Esophagus muscularis mucosa (tissue), 4 donors: ENCODE measurements around the gene PRKCH. TPM values are rescaled to one million over a fixed set of nuclear protein-coding genes. Genes with fewer than 3 reads are reported as not detected.

Experiments used
- DNase-seq: peaks from one replicate; pipeline ENCODE4 v3.0.0-alpha.2; 2017; ENCODE audit errors: extremely low spot score
- H3K27ac ChIP-seq, 4 donors: fragments of 200-600 bp; sonication (generic); replicated peaks in 1 of 4; 1 replicate in 3 of 4; 2 replicates in 1 of 4; pipeline ENCODE4 v1.5.1; 2016 to 2019; ENCODE audit warnings: mild to moderate bottlenecking in 1 of 4
- H3K27me3 ChIP-seq, 4 donors: fragments of 200-600 bp; sonication (generic); one replicate each; pipeline versions ENCODE4 v1.5.1 to v1.6.0; 2016 to 2019
- H3K36me3 ChIP-seq, 4 donors: fragments of 200-600 bp; sonication (generic); one replicate each; pipeline ENCODE4 v1.5.1; 2016 to 2019
- H3K4me1 ChIP-seq, 4 donors: fragments of 200-600 bp; sonication (generic); one replicate each; pipeline ENCODE4 v1.5.1; 2016 to 2019
- H3K4me3 ChIP-seq, 4 donors: fragments of 200-600 bp; sonication (generic); 1 replicate in 2 of 4; 2 replicates in 2 of 4; pipeline ENCODE4 v1.5.1; 2016 to 2019; ENCODE audit warnings: mild to moderate bottlenecking in 4 of 4, moderate library complexity in 1 of 4
- H3K9me3 ChIP-seq, 4 donors: fragments of 200-600 bp; sonication (generic); 1 replicate in 3 of 4; 2 replicates in 1 of 4; pipeline ENCODE4 v1.5.1; 2016 to 2019
- EP300 ChIP-seq: sonication (generic); formaldehyde crosslinking; IDR thresholded peaks from one replicate; pipeline ENCODE4 v1.6.1; 2017; ENCODE audit warnings: antibody characterized with exemption
- POLR2A ChIP-seq: fragments of 450-650 bp; IDR thresholded peaks from one replicate; pipeline ENCODE4 v1.6.1; 2017; ENCODE audit warnings: antibody characterized with exemption, moderate library complexity, mild to moderate bottlenecking, low read depth
- POLR2AphosphoS5 ChIP-seq, 2 donors: sonication (generic); formaldehyde crosslinking; IDR thresholded peaks; one replicate each; pipeline ENCODE4 v1.6.1; 2017; ENCODE audit warnings: antibody characterized with exemption in 2 of 2
- WGBS: methylation state at CpG from one replicate; pipeline ENCODE4 v1.1.5; 2018; 5-methylcytosine and 5-hydroxymethylcytosine counted together
- intact Hi-C: fragments of 100-400 bp; cut with DNase I; formaldehyde crosslinking; loops from one replicate; pipeline ENCODE4 v1.15.1; 2023
- total RNA-seq, 4 donors: library from RNA; depleted of rRNA; stranded (reverse); fragments of >200 nt; gene quantifications; one replicate each; pipeline versions ENCODE4 v1.1.0 to v1.2.1, GENCODE V29; 2016
- TF ChIP-seq, protein P1 (sequence below), 3 experiments: fragments of 200-600 bp in 2 of 3; fragments of 450-650 bp in 1 of 3; sonication (generic) in 2 of 3; IDR thresholded peaks; one replicate each; pipeline ENCODE4 v1.5.1; 2017 to 2019; ENCODE audit warnings: antibody characterized with exemption in 3 of 3, mild to moderate bottlenecking in 2 of 3, moderate library complexity in 1 of 3

Gene PRKCH
- total RNA-seq, 4 donors from 2014 or later, result 13.3 to 67.6 (median 32.2) TPM

DNA sequence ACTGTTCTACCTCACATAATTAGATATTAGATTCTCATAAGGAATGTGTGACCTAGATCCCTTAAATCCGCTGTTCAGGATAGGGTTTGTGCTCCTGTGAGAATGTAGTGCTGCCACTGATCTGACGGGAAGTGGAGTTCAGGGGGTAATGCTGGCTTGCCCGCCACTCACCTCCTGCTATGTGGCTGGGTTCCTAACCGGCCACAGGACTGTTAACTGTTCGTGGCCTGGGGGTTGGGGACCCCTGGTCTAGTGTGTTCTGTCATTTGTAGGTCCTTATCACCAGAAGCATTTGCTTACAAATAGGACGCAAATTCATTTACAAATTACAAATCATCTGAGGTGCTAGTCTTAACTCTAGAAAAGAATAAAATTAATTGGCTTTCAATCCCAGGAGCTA is 23.8 kb upstream of the PRKCH start:
- DNase-seq, result peak; percentile 37
- Histone ChIP-seq H3K27me3 (no peaks in the 10 kb centered on the region), H3K9me3 (no peaks in the 10 kb centered on the region), H3K4me3 (no peak overlapping the region), H3K36me3 (no peaks in the 10 kb centered on the region), H3K4me1 (peaks cover 0 to 4% (median 0%) of the 10 kb centered on the region in 4 donors), H3K27ac (no peak overlapping the region)
- intact Hi-C loops, result loop anchor here (10.0 kb wide), 2 partner anchors 147 to 537 kb away; no protein-coding TSS in a partner anchor
- WGBS, result 87% methylated on average over 5 of the region's 6 CpGs
- TF ChIP-seq, protein P1, sequence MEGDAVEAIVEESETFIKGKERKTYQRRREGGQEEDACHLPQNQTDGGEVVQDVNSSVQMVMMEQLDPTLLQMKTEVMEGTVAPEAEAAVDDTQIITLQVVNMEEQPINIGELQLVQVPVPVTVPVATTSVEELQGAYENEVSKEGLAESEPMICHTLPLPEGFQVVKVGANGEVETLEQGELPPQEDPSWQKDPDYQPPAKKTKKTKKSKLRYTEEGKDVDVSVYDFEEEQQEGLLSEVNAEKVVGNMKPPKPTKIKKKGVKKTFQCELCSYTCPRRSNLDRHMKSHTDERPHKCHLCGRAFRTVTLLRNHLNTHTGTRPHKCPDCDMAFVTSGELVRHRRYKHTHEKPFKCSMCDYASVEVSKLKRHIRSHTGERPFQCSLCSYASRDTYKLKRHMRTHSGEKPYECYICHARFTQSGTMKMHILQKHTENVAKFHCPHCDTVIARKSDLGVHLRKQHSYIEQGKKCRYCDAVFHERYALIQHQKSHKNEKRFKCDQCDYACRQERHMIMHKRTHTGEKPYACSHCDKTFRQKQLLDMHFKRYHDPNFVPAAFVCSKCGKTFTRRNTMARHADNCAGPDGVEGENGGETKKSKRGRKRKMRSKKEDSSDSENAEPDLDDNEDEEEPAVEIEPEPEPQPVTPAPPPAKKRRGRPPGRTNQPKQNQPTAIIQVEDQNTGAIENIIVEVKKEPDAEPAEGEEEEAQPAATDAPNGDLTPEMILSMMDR (IDR thresholded peaks at IDR 0.05), result no peak
- TF ChIP-seq POLR2AphosphoS5 (IDR thresholded peaks at IDR 0.05) (no peak), POLR2A (no peak), EP300 (no peak)

DNA sequence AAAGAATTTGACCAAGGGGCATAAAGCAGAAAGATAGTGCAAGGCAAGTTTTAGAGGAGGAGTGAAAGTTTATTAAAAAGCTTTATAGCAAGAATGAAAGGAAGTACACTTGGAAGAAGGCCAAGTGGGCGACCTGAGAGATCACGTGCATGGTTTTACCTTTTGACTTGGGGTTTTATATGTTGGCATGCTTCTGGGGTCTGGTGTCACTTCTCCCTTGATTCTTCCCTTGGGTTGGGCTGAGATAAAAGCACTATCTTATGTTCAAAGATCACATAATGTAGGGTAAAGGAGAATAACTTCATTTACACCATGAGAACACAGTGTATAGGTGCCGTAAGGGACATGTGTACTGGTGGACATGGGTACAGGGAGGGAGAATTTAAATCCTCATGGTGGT is 22.6 kb upstream of the PRKCH start:
- WGBS, result 56% methylated on average over 3 of the region's 3 CpGs

DNA sequence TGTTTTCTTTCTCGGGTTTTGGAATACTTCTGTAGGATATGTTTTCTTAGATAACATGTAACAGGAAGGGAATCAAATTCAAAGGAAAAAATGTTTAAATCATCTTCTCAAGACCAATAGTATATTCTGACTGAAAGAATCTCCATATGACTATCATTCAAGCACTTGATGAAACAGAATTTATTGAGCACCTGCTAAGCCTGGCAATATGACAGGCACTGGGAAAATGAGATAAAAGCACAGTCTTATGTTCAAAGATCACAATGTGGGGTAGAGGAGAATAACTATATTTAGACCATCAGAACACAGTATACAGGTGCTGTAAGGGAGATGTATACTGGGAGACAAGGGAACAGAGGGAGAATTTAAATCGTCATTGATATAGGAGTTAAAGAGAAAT is 21.2 kb upstream of the PRKCH start:
- intact Hi-C loops, result no loop called here
- WGBS, result 33% methylated on average over 2 of the region's 2 CpGs

More for the DNA sequence above, 22.6 kb upstream of the PRKCH start:
- H3K27me3 ChIP-seq, result no peaks in the 10 kb centered on the region
- no peak overlapping the region for H3K4me3 ChIP-seq
- H3K4me1 ChIP-seq, result peaks cover 0 to 4% (median 0%) of the 10 kb centered on the region in 4 donors
- no peaks in the 10 kb centered on the region for H3K36me3 ChIP-seq
- TF ChIP-seq, protein P1 (IDR thresholded peaks at IDR 0.05), result no peak
- TF ChIP-seq POLR2A (no peak), POLR2AphosphoS5 (IDR thresholded peaks at IDR 0.05) (no peak), EP300 (no peak)
- peak; percentile 8 for DNase-seq
- H3K27ac ChIP-seq, result no peak overlapping the region
- intact Hi-C loops, result loop anchor here (10.0 kb wide), 2 partner anchors 146 to 536 kb away; no protein-coding TSS in a partner anchor
- no peaks in the 10 kb centered on the region for H3K9me3 ChIP-seq

DNA sequence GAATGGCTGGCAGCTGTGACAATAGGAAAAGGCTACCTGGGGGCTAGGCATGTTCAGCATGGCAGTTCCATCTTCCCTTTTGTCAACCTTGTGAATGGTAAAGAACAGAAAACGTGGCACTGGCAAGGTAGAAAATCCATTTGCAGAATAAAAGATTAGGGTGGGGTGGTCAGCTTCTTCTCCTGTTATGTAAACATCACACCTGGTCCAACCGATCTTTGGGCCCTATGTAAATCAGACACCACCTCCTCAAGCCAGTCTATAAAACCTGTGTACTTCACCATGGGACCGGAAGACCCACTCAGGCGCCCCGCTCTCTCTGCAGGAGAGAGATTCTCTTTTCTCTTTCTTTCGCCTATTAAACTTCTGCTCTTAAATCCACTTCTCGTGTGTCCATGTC is 20.6 kb upstream of the PRKCH start:
- WGBS, result 82% methylated on average over 7 of the region's 7 CpGs
- Histone ChIP-seq H3K4me3 (no peak overlapping the region), H3K4me1 (peaks cover 0 to 4% (median 0%) of the 10 kb centered on the region in 4 donors), H3K9me3 (peaks cover 0 to 6% (median 0%) of the 10 kb centered on the region in 4 donors), H3K36me3 (no peaks in the 10 kb centered on the region), H3K27ac (no peak overlapping the region), H3K27me3 (no peaks in the 10 kb centered on the region)
- TF ChIP-seq EP300 (no peak), POLR2AphosphoS5 (IDR thresholded peaks at IDR 0.05) (no peak), POLR2A (no peak)
- TF ChIP-seq, protein P1 (IDR thresholded peaks at IDR 0.05), result no peak
- peak; percentile 47 for DNase-seq
- intact Hi-C loops, result no loop called here

More for the DNA sequence above, 21.2 kb upstream of the PRKCH start:
- Histone ChIP-seq H3K36me3 (no peaks in the 10 kb centered on the region), H3K4me3 (no peak overlapping the region), H3K27ac (no peak overlapping the region), H3K4me1 (peaks cover 0 to 4% (median 0%) of the 10 kb centered on the region in 4 donors), H3K9me3 (peaks cover 0 to 6% (median 0%) of the 10 kb centered on the region in 4 donors), H3K27me3 (no peaks in the 10 kb centered on the region)
- peak; percentile 1 for DNase-seq
- TF ChIP-seq EP300, result no peak

DNA sequence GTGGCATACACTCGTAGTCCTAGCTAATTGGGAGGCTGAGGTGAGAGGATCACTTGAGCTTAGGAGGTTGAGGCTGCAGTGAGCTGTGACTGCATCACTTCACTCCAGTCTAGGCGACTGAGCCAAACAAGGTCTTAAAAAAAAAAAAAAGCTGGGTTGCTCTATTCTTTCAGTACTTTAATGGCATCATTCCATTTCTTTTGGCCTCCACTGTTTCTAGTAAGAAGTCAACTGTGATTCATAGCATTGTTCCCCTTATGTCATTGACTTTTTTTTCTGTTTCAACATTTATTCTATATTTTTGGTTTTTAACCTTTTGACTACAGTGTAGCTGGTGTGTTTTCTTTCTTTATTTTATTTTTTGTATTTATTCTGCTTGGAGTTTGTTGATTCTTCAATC is 16.7 kb upstream of the PRKCH start:
- 91% methylated on average over 2 of the region's 2 CpGs for WGBS
- DNase-seq, result no peak
- intact Hi-C loops, result no loop called here
- no peaks in the 10 kb centered on the region for H3K27me3 ChIP-seq
- no peak overlapping the region for H3K4me3 ChIP-seq
- H3K27ac ChIP-seq, result no peak overlapping the region
- H3K4me1 ChIP-seq, result peaks cover 0 to 5% (median 0%) of the 10 kb centered on the region in 4 donors
- TF ChIP-seq POLR2AphosphoS5 (IDR thresholded peaks at IDR 0.05), result no peak
- TF ChIP-seq POLR2A, result no peak
- TF ChIP-seq, protein P1 (IDR thresholded peaks at IDR 0.05), result no peak
- TF ChIP-seq EP300, result no peak
- peaks cover 0 to 6% (median 0%) of the 10 kb centered on the region in 4 donors for H3K9me3 ChIP-seq
- no peaks in the 10 kb centered on the region for H3K36me3 ChIP-seq
